GM21619 (cell line): ENCODE measurements around the gene GOLGA8H.
"Not testable (repeated sequence)": the region's sequence is repeated elsewhere in the genome, so short reads cannot be mapped to it uniquely, and the experiment has no call there.

Experiments
- ATAC-seq: cut with Tn5 transposase; IDR thresholded peaks from one replicate; pipeline ENCODE4 v1.9.1; 2021; ENCODE audit not compliant: unreplicated experiment

The GOLGA8H gene

GRCh38 chr15:30603796-30604195 is at the start of gene GOLGA8H:
TSS of gene GOLGA8H (plus strand) at chr15:30604028. CDS start at chr15:30604126, 98 bp downstream.
- not testable (repeated sequence) for ATAC-seq

GRCh38 chr15:30566949-30567348 is 36.9 kb upstream of the GOLGA8H start:
- ATAC-seq = not testable (repeated sequence)

GRCh38 chr15:30573012-30573491 is 30.8 kb upstream of the GOLGA8H start:
- not testable (repeated sequence) for ATAC-seq

GRCh38 chr15:30579394-30579970 is 24.3 kb upstream of the GOLGA8H start:
- not testable (repeated sequence) for ATAC-seq

- ATAC-seq = not testable (repeated sequence)
Observed at GRCh38 chr15:30580716-30581115, 23.1 kb upstream of the GOLGA8H start.

- ATAC-seq = not testable (repeated sequence)
Observed at GRCh38 chr15:30598953-30599352, 4.9 kb upstream of the GOLGA8H start.

- ATAC-seq = not testable (repeated sequence)
Observed at GRCh38 chr15:30612271-30612670, 8.4 kb downstream of the GOLGA8H start.

- not testable (repeated sequence) for ATAC-seq
Observed at GRCh38 chr15:30621342-30621741, 17.5 kb downstream of the GOLGA8H start.

GRCh38 chr15:30625436-30626193 is 21.8 kb downstream of the GOLGA8H start, which contains the start of gene ARHGAP11B:
TSS of gene ARHGAP11B (plus strand) at chr15:30626128.
- ATAC-seq = peak; percentile 89

GRCh38 chr15:30626194-30626565 is 22.4 kb downstream of the GOLGA8H start:
- peak; percentile 2 for ATAC-seq

- ATAC-seq = not testable (repeated sequence)
Observed at GRCh38 chr15:30626632-30627031, 22.8 kb downstream of the GOLGA8H start.

- peak; percentile 89 for ATAC-seq
Observed at GRCh38 chr15:30650012-30650929, 46.4 kb downstream of the GOLGA8H start.

- not testable (repeated sequence) for ATAC-seq
Observed at GRCh38 chr15:30661154-30661553, 57.3 kb downstream of the GOLGA8H start.
